AG04450 (cell line): ENCODE results near the gene IL27RA. TPM values are rescaled to one million over a fixed set of nuclear protein-coding genes. Genes with fewer than 3 reads are reported as not detected.

Experiments used
- CTCF ChIA-PET: fragments of 300-600, 350-600 bp; formaldehyde crosslinking; extraction: SDS; loops from one replicate; lab custom pipeline; 2022; ENCODE audit warnings: antibody characterized with exemption, inconsistent platforms; lab: Charles Lee
- POLR2A ChIA-PET: fragments of 350-600 bp; formaldehyde crosslinking; extraction: SDS; loops from one replicate; lab custom pipeline; 2021; ENCODE audit warnings: antibody characterized with exemption, inconsistent platforms; lab: Yijun Ruan, JAX
- DNase-seq: peaks from one replicate; pipeline ENCODE4 v3.0.0-alpha.2; 2011; ENCODE audit warnings: low read depth, low spot score
- H3K27ac ChIP-seq: one replicate; pipeline ENCODE4 v1.5.1; 2012; ENCODE audit warnings: low read depth, low read length, control low read depth
- H3K27me3 ChIP-seq: one replicate; pipeline ENCODE4 v1.6.0; 2012; ENCODE audit warnings: low read length; ENCODE audit not compliant: control insufficient read depth, insufficient read depth
- H3K4me3 ChIP-seq: 2 replicates; pipeline ENCODE4 v1.5.1; 2011; ENCODE audit warnings: mild to moderate bottlenecking, low read depth, low read length, control low read depth
- H3K9me3 ChIP-seq: 2 replicates; pipeline ENCODE4 v1.5.1; 2012; ENCODE audit warnings: low read length; ENCODE audit not compliant: control insufficient read depth, insufficient read depth
- polyA plus RNA-seq: library from polyadenylated mRNA; depleted of rRNA; stranded (reverse); fragments of >200 nt; gene quantifications from 2 replicates; pipeline ENCODE4 v1.2.3, GENCODE V29; 2011
- TF ChIP-seq, protein P1 (sequence below): IDR thresholded peaks from 2 replicates; pipeline ENCODE4 v1.5.1; 2011; ENCODE audit warnings: low read depth, low read length, control low read depth, inconsistent platforms

The IL27RA gene
- polyA plus RNA-seq, 1 experiment, result 4.5 TPM

DNA sequence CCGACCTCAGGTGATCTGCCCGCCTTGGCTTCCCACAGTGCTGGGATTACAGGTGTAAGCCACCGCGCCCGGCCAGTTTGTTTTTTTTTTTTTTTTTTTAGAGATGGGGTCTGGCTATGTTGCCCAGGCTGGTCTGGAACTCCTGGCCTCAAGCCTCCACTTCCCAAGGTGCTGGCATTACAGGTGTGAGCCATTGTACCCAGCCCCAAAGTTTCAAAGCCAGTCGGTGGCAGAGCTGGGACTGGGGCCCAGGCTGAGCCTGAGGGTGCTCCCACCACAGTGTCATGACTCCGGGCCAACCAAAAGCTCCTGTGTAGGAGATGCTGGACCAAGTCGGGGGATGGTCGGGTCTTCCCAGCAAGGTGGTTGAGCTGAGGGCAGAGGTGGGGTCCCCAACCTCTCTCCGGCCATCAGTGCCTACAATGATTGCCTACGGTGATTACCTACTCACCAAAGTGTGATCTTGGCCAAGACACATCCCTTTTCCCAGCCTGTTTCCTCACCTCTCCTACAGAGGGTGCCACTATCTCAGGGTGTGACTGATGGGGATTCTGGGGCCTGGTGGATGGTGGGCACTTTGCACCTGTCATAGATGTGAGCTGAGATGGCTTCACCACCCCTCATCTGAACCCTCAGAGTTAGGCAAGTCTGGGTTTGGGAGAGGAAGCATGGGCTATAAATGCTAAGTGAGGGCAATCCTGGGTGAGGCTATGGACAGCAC is 64.9 kb downstream of the IL27RA start:
- ChIA-PET CTCF (no interaction called here), POLR2A (no interaction called here)
- Histone ChIP-seq H3K27me3 (no peaks in the 10 kb centered on the region), H3K27ac (no peak overlapping the region), H3K4me3 (no peak overlapping the region), H3K9me3 (peaks cover 12% of the 10 kb centered on the region; the same call in 1 of the 2 replicates)
- TF ChIP-seq, protein P1, sequence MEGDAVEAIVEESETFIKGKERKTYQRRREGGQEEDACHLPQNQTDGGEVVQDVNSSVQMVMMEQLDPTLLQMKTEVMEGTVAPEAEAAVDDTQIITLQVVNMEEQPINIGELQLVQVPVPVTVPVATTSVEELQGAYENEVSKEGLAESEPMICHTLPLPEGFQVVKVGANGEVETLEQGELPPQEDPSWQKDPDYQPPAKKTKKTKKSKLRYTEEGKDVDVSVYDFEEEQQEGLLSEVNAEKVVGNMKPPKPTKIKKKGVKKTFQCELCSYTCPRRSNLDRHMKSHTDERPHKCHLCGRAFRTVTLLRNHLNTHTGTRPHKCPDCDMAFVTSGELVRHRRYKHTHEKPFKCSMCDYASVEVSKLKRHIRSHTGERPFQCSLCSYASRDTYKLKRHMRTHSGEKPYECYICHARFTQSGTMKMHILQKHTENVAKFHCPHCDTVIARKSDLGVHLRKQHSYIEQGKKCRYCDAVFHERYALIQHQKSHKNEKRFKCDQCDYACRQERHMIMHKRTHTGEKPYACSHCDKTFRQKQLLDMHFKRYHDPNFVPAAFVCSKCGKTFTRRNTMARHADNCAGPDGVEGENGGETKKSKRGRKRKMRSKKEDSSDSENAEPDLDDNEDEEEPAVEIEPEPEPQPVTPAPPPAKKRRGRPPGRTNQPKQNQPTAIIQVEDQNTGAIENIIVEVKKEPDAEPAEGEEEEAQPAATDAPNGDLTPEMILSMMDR, result peak; percentile 15; the same call in 1 of the 2 replicates
- no peak for DNase-seq

DNA sequence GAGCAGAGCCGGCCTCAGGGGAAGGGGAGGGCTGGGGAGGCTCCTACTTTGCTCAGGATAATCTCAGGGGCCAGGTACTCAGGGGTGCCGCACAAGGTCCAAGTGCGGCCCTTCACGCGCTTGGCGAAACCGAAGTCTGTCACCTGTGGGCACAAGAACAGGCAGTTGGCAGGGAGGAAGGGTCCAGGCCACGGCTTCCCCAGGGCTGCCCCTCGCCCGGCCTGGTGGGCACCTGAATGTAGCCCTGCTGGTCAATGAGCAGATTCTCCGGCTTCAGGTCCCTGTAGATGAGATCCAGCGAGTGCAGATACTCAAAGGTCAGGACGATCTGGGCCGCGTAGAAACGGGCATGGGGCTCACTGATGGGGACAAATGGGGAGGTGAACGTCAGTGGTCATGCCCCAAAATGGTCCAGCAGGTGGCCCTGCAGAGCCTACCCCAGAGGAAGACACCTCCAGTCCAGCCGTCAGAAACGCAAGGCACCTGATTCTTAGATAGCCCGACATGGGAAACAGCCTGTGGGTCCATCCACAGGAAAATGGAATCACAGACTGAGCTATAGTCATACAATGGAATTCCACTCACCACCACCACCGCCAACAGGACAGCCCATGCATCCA is 66.1 kb downstream of the IL27RA start:
- TF ChIP-seq, protein P1, result peak; percentile 22; the same call in 1 of the 2 replicates
- no peak for DNase-seq
- H3K9me3 ChIP-seq, result peaks cover 12% of the 10 kb centered on the region; the same call in 1 of the 2 replicates
- H3K27me3 ChIP-seq, result no peaks in the 10 kb centered on the region
- no peak overlapping the region for H3K27ac ChIP-seq
- POLR2A ChIA-PET, result no interaction called here
- H3K4me3 ChIP-seq, result no peak overlapping the region
- CTCF ChIA-PET, result interaction anchor here (0.6 kb wide), 1 partner anchor 38 kb away, joined by 3 read pairs; no protein-coding TSS in a partner anchor

DNA sequence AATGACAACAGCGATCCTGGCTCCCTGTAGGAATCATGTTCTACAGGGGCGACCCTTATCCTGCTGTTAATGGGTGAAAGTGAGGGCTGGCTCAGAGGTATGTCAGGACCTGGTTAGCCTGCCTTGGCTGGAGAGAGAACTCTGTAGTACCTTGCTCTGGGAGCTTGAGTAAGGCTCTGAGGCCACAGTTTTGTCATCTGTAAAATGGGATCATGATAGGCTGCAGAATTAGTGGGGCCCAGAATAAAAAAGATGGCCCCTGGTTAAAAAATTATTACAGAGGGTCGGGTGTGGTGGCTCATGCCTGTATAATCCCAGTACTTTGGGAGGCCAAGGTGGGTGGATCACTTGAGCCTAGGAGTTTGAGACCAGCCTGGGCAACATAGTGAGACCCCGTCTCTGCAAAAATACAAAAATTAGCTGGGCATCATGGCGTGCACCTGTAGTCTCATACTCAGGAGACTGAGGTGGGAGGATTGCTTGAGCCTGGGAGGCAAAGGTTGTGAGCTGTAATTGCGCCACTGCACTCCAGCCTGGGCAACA is 69.5 kb downstream of the IL27RA start:
- Histone ChIP-seq H3K4me3 (no peak overlapping the region), H3K27me3 (no peaks in the 10 kb centered on the region), H3K9me3 (no peaks in the 10 kb centered on the region), H3K27ac (no peak overlapping the region)
- TF ChIP-seq, protein P1, result no peak
- ChIA-PET POLR2A (no interaction called here), CTCF (no interaction called here)
- no peak for DNase-seq

DNA sequence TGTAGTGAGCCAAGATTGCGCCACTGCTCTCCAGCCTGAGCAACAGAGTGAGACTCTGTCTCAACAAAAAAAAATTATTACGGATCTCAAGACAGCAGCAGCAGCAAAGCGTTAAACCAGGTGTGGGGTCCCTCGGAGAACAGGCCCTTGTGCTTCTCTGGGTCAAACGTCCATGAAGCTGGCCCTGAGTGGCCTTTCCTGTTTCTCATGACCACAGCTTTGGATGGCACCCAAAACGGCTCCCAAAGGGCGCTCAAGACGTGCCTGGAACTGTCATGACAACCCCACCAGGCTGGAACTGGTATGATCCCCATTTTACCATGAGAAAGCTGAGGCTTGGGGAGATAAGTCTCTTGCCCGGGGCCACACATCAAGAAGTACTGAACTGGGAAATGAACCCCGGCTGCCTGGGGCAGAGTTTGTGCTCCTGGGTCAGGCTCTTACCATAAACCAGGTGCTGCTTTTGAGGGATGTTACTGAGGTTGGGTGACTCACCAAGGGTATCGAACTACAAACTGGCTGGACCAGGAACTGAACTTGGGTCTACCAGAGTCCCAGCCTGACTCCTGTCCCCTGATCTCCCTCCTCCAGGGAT is 70.6 kb downstream of the IL27RA start:
- ChIA-PET POLR2A (no interaction called here), CTCF (no interaction called here)
- Histone ChIP-seq H3K9me3 (no peaks in the 10 kb centered on the region), H3K27ac (no peak overlapping the region), H3K4me3 (no peak overlapping the region), H3K27me3 (no peaks in the 10 kb centered on the region)
- TF ChIP-seq, protein P1, result no peak
- DNase-seq, result no peak
